NCI-H1417 (cell line): Measurements from ENCODE around the gene CPPED1.
"Not testable (repeated sequence)": the region's sequence is repeated elsewhere in the genome, so short reads cannot be mapped to it uniquely, and the experiment has no call there.

Experiments
- DNase-seq, 3 experiments: peaks; one replicate each; lab custom pipeline; 2025; lab: John Stamatoyannopoulos, UW

Gene CPPED1

GRCh38 chr16:12802048-12802447 is 1.6 kb downstream of the CPPED1 start:
- no peak for DNase-seq

- DNase-seq: no peak
Measured at GRCh38 chr16:12801511-12802042, 2.1 kb downstream of the CPPED1 start.

GRCh38 chr16:12800817-12801216 is 2.9 kb downstream of the CPPED1 start:
- no peak for DNase-seq

- DNase-seq: not testable (repeated sequence)
Measured at GRCh38 chr16:12799996-12800395, 3.7 kb downstream of the CPPED1 start.

- DNase-seq: no peak
Measured at GRCh38 chr16:12798846-12799245, 4.8 kb downstream of the CPPED1 start.

- DNase-seq: no peak
Measured at GRCh38 chr16:12798171-12798570, 5.5 kb downstream of the CPPED1 start.

GRCh38 chr16:12796498-12796897 is 7.2 kb downstream of the CPPED1 start:
- DNase-seq: no peak

GRCh38 chr16:12794486-12795387 is 8.9 kb downstream of the CPPED1 start:
- no peak for DNase-seq

GRCh38 chr16:12793865-12794240 is 9.8 kb downstream of the CPPED1 start:
- no peak for DNase-seq

- DNase-seq: no peak
Measured at GRCh38 chr16:12793120-12793864, 10.4 kb downstream of the CPPED1 start.

- not testable (repeated sequence) for DNase-seq
Measured at GRCh38 chr16:12792528-12792927, 11.2 kb downstream of the CPPED1 start.

GRCh38 chr16:12791340-12791739 is 12.3 kb downstream of the CPPED1 start:
- no peak for DNase-seq

GRCh38 chr16:12788758-12789157 is 14.9 kb downstream of the CPPED1 start:
- DNase-seq: no peak

- no peak for DNase-seq
Measured at GRCh38 chr16:12786081-12786480, 17.6 kb downstream of the CPPED1 start.

GRCh38 chr16:12784076-12784475 is 19.6 kb downstream of the CPPED1 start:
- no peak for DNase-seq

GRCh38 chr16:12781777-12782176 is 21.9 kb downstream of the CPPED1 start:
- DNase-seq: no peak

- no peak for DNase-seq
Measured at GRCh38 chr16:12780467-12780866, 23.2 kb downstream of the CPPED1 start.

GRCh38 chr16:12778726-12779125 is 25.0 kb downstream of the CPPED1 start:
- no peak for DNase-seq

GRCh38 chr16:12775656-12776236 is 27.9 kb downstream of the CPPED1 start:
- DNase-seq: no peak

GRCh38 chr16:12773221-12773620 is 30.5 kb downstream of the CPPED1 start:
- no peak for DNase-seq

- DNase-seq: no peak
Measured at GRCh38 chr16:12771341-12771798, 32.3 kb downstream of the CPPED1 start.

GRCh38 chr16:12769525-12769924 is 34.2 kb downstream of the CPPED1 start:
- DNase-seq: no peak
